Muscle layer of duodenum (tissue), 2 donors: ENCODE results near the gene SMIM5.

ENCODE experiments used
- H3K27ac ChIP-seq: one replicate; pipeline ENCODE4 v1.7.0; 2013; ENCODE audit warnings: mild to moderate bottlenecking, low read length
- H3K27me3 ChIP-seq: one replicate; pipeline ENCODE4 v1.7.0; 2013; ENCODE audit warnings: low read depth, mild to moderate bottlenecking, control low read depth, low read length
- H3K36me3 ChIP-seq, 2 donors: one replicate each; pipeline ENCODE4 v1.7.0; 2013; ENCODE audit warnings: low read length in 2 of 2, control low read depth in 1 of 2, mild to moderate bottlenecking in 1 of 2; ENCODE audit not compliant: insufficient read depth in 2 of 2, control insufficient read depth in 1 of 2
- H3K4me1 ChIP-seq, 2 donors: one replicate each; pipeline ENCODE4 v1.7.0; 2013; ENCODE audit warnings: low read length in 2 of 2, mild to moderate bottlenecking in 2 of 2, control low read depth in 1 of 2, moderate library complexity in 1 of 2; ENCODE audit not compliant: insufficient read depth in 2 of 2, control insufficient read depth in 1 of 2
- H3K4me3 ChIP-seq, 2 donors: one replicate each; pipeline ENCODE4 v1.7.0; 2013; ENCODE audit warnings: low read length in 2 of 2, low read depth in 1 of 2, mild to moderate bottlenecking in 1 of 2
- H3K9me3 ChIP-seq, 2 donors: one replicate each; pipeline ENCODE4 v1.7.0; 2013; ENCODE audit warnings: low read length in 2 of 2, control low read depth in 1 of 2, mild to moderate bottlenecking in 1 of 2; ENCODE audit not compliant: control insufficient read depth in 1 of 2
- donor health status: healthy.

Gene SMIM5

GRCh38 chr17:75628425-75628824 lies 4.8 kb upstream of the SMIM5 start:
- H3K36me3 ChIP-seq: peaks cover 14 to 41% of the 10 kb centered on the region in 2 donors
- H3K9me3 ChIP-seq: no peaks in the 10 kb centered on the region
- H3K4me3 ChIP-seq: no peak overlapping the region
- peaks cover 4 to 10% of the 10 kb centered on the region in 2 donors for H3K4me1 ChIP-seq
- no peak overlapping the region for H3K27ac ChIP-seq
- H3K27me3 ChIP-seq: no peaks in the 10 kb centered on the region

- Histone ChIP-seq H3K4me1 (peaks cover 6 to 17% of the 10 kb centered on the region in 2 donors), H3K9me3 (no peaks in the 10 kb centered on the region), H3K27ac (no peak overlapping the region), H3K4me3 (no peak overlapping the region), H3K36me3 (peaks cover 14 to 37% of the 10 kb centered on the region in 2 donors), H3K27me3 (no peaks in the 10 kb centered on the region)
Observed at GRCh38 chr17:75629157-75629556, 4.1 kb upstream of the SMIM5 start.

GRCh38 chr17:75630071-75630917 lies 2.9 kb upstream of the SMIM5 start:
- Histone ChIP-seq H3K27me3 (no peaks in the 10 kb centered on the region), H3K9me3 (no peaks in the 10 kb centered on the region), H3K4me3 (no peak overlapping the region), H3K27ac (no peak overlapping the region), H3K36me3 (peaks cover 9 to 26% of the 10 kb centered on the region in 2 donors), H3K4me1 (peaks cover 6 to 22% of the 10 kb centered on the region in 2 donors)

- Histone ChIP-seq H3K4me3 (no peak overlapping the region), H3K27ac (no peak overlapping the region), H3K4me1 (peaks cover 6 to 22% of the 10 kb centered on the region in 2 donors), H3K36me3 (peaks cover 6 to 15% of the 10 kb centered on the region in 2 donors), H3K27me3 (no peaks in the 10 kb centered on the region), H3K9me3 (no peaks in the 10 kb centered on the region)
Observed at GRCh38 chr17:75631353-75631752, 1.9 kb upstream of the SMIM5 start.

- Histone ChIP-seq H3K27ac (no peak overlapping the region), H3K9me3 (no peaks in the 10 kb centered on the region), H3K36me3 (peaks cover under 1 to 5% of the 10 kb centered on the region in 2 donors), H3K27me3 (no peaks in the 10 kb centered on the region), H3K4me1 (peaks cover 6 to 33% of the 10 kb centered on the region in 2 donors), H3K4me3 (no peak overlapping the region)
Observed at GRCh38 chr17:75632428-75632827, 806 bp upstream of the SMIM5 start.

- H3K4me3 ChIP-seq: peak overlapping the region; percentile 11 to 45
- no peaks in the 10 kb centered on the region for H3K27me3 ChIP-seq
- peak overlapping the region; percentile 69 for H3K27ac ChIP-seq
- peaks cover 0 to 7% of the 10 kb centered on the region in 2 donors for H3K36me3 ChIP-seq
- no peaks in the 10 kb centered on the region for H3K9me3 ChIP-seq
- peaks cover 6 to 35% of the 10 kb centered on the region in 2 donors for H3K4me1 ChIP-seq
Observed at GRCh38 chr17:75633486-75634375, 497 bp downstream of the SMIM5 start.

- H3K27ac ChIP-seq: no peak overlapping the region
- peaks cover 6 to 35% of the 10 kb centered on the region in 2 donors for H3K4me1 ChIP-seq
- H3K36me3 ChIP-seq: peaks cover 0 to 7% of the 10 kb centered on the region in 2 donors
- no peaks in the 10 kb centered on the region for H3K9me3 ChIP-seq
- no peaks in the 10 kb centered on the region for H3K27me3 ChIP-seq
- H3K4me3 ChIP-seq: peak overlapping the region in 1 of 2 donors; percentile 45
Observed at GRCh38 chr17:75634376-75634740, 1.1 kb downstream of the SMIM5 start.

GRCh38 chr17:75634754-75635609 lies 1.7 kb downstream of the SMIM5 start:
- H3K27ac ChIP-seq: no peak overlapping the region
- peaks cover 0 to 9% of the 10 kb centered on the region in 2 donors for H3K36me3 ChIP-seq
- no peaks in the 10 kb centered on the region for H3K9me3 ChIP-seq
- no peaks in the 10 kb centered on the region for H3K27me3 ChIP-seq
- H3K4me3 ChIP-seq: peak overlapping the region in 1 of 2 donors; percentile 45
- peaks cover 6 to 35% of the 10 kb centered on the region in 2 donors for H3K4me1 ChIP-seq

GRCh38 chr17:75635610-75636202 lies 2.5 kb downstream of the SMIM5 start:
- Histone ChIP-seq H3K27ac (no peak overlapping the region), H3K36me3 (peaks cover 0 to 15% of the 10 kb centered on the region in 2 donors), H3K27me3 (no peaks in the 10 kb centered on the region), H3K4me3 (peak overlapping the region in 1 of 2 donors; percentile 23), H3K9me3 (no peaks in the 10 kb centered on the region), H3K4me1 (peaks cover 6 to 35% of the 10 kb centered on the region in 2 donors)

- H3K27me3 ChIP-seq: no peaks in the 10 kb centered on the region
- no peaks in the 10 kb centered on the region for H3K9me3 ChIP-seq
- peaks cover 0 to 18% of the 10 kb centered on the region in 2 donors for H3K36me3 ChIP-seq
- no peak overlapping the region for H3K27ac ChIP-seq
- peaks cover 6 to 35% of the 10 kb centered on the region in 2 donors for H3K4me1 ChIP-seq
- H3K4me3 ChIP-seq: no peak overlapping the region
Observed at GRCh38 chr17:75636381-75637142, 3.3 kb downstream of the SMIM5 start.
